Measurements from ENCODE around the gene MRPL47.
"Not testable (repeated sequence)": the region's sequence is repeated elsewhere in the genome, so short reads cannot be mapped to it uniquely, and the experiment has no call there.

MRPL47 gene

DNA sequence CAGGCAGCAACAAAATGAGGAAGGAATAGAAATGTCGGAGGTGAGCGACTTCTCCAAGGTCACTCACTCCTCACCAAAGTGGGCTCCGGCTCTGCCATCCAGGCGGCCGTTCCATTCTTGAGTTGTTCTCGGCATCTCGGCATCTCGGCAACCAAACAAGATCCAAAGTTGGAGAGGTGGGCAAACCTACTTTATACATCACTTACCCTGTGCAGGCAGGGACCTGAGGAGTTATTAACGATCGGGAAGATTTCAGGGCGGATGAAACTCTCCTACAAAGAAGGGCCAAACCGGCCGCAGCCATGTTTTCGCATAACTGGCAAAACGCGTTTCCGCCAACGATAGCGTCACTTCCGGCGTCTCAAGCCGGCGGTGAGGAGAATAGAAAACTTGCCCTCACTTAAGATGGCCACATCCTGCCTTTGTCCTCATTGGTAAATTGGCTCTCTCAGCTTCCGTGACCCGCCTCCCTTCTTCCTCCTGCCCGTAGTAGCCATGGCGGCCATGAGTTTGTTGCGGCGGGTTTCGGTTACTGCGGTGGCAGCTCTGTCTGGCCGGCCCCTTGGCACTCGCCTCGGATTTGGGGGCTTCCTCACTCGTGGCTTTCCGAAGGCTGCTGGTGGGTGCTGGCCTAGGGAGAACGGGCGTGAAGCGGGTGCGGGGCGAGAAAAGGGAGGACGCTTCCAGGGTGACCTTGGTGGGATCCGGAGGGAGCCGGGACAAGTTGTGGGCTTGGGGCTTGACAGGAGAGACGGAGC, at the start of gene MRPL47, which contains the start of gene NDUFB5:
Gene MRPL47, minus strand, starts transcription at position 318 of the 758 bp plus-strand sequence. Its CDS starts 14 bp downstream, at position 304.
Gene NDUFB5, plus strand, starts transcription at position 474 of the 758 bp plus-strand sequence. Its CDS starts 22 bp downstream, at position 496.
- peak; percentile 80 to 87 (median 83) for DNase-seq (ENCODE audit: low read depth in 3 of 3)

DNA sequence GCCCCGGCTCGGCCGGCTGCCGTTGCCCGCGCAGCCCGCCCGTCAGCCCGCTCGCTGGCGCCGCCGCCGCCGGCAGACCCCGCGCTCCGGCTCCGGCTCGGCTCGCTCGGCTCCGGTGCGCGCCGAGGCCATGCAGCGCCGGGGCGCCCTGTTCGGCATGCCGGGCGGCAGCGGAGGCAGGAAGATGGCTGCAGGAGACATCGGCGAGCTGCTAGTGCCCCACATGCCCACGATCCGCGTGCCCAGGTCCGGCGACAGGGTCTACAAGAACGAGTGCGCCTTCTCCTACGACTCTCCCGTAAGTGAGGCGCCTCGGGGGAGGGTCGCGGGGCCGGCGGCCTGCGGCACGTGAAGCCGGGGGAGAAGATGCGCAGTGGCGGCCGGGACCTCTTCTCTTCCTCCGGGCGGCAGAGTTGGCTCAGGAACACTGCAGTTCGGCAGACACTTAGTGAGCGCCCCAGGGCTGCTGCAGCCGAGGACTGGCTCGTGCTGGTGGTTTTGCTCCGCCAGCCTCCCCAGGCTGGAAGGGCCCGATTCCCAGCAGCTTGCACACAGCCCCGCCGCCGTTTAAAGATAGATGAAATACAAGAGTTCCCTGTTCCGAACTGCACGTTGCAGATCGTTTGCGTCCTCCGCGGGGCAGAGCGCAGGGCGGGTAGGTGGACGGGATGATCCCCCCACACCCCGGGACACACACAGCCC, 48.8 kb upstream of the MRPL47 start:
- peak; percentile 38 to 50 (median 46) for DNase-seq (ENCODE audit: low read depth in 3 of 3)

DNA sequence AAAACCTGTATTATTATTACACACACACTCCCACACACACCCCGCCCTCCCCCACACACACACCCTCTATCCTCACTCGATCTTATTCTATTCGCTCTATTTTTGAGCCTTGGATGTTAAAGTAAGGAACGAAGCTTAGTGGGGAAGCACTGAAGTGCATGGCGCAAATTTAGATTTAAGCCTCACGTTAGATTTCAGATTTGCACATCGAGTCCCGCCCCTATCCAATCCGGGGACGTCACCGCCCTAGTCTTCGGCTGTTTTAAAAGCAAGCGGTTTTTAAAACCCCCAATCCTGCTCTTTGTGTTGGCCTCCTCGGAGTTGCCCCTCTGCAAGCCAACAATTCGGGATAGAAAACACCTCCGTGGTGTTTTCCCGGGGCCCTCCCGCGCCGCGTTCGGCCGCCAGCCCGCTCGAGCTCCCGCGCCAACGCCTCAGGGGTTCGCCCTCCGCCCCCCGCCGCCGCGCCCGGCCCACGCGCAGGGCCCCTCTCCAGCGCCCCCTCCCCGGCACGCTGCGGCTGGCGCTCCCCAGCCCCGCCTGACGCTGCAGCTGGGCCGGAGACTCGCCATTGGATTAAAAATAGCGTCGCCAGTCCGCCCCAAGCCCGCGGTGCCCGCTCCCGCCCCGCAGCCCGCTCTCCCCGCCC, 48.1 kb upstream of the MRPL47 start, which contains the start of gene USP13:
Gene USP13, plus strand, starts transcription at position 594 of the 649 bp plus-strand sequence. CDS start 186 bp downstream, outside the sequence.
- peak in 1 of 3 donors; percentile 47 for DNase-seq (ENCODE audit: low read depth in 3 of 3)

DNA sequence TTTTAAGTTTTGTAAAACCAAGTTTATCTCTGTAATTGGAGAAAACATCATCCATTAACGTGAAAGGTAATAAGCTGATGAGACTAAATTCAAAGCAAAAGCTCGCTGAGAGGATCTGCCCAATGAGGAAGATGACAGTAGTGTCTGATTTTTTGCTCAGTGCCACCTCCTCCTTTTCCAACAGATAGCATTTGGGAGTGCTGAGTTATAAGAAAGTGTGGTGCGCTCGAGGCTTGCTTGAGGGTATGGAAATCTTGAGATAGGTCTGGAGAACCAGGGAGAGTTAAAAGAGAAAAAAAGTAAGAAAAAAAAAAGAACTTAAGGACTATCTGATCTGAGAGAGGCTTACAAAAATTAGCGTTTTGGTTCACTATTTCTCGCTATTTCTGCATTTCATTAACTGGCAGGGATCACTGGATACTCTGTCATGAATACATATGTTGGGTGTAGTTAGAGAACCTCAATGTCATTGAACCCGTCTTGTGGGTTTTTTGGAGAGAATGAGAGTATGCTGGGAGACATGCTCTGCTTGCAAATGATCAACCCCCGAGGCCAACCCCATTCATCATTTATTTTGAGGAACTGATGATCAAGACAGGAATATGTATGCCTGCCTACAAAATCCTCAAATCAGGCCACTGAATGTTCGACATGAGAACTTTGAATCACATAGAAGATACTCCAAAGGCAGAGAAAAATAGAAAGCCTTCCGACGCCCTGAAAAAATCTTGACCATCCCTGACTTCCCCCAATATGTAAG, 47.4 kb upstream of the MRPL47 start:
- DNase-seq (ENCODE audit: low read depth in 3 of 3) = no peak

DNA sequence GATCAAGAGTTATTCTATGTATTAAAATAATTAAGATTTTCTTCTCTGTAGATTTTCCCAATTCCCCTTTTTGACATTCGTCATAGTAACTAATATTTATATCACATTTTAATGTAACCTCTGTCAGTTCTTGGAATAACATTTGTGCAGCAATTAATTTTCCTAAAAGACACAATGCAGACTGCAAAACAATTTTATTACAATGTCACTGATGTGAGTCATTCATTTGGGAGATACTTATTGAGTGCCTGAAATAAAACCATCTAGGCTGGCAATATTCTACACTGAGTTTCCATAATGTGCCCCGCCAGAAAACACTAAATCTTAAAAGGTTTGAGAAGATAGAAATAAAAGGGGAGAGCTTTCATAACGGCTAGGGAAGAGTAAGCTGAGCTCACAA, 41.7 kb upstream of the MRPL47 start:
- DNase-seq (ENCODE audit: low read depth in 3 of 3) = no peak

DNA sequence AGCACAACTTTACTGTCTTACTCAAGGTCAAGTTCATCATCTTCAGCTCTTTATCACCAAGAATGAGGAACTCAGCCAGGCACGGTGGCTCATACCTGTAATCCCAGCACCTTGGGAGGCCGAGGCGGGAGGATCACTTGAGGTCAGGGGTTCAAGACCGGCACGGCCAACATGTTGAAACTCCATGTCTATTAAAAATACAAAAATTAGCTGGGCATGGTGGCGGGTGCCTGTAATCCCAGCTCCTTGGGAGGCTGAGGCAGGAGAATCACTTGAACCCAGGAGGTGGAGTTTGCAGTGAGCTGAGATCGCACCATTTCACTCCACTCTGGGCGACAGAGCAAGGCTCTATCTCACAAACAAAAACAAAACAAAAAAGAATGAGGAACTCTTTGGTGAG, 39.4 kb upstream of the MRPL47 start:
- not testable (repeated sequence) for DNase-seq (ENCODE audit: low read depth in 3 of 3)

DNA sequence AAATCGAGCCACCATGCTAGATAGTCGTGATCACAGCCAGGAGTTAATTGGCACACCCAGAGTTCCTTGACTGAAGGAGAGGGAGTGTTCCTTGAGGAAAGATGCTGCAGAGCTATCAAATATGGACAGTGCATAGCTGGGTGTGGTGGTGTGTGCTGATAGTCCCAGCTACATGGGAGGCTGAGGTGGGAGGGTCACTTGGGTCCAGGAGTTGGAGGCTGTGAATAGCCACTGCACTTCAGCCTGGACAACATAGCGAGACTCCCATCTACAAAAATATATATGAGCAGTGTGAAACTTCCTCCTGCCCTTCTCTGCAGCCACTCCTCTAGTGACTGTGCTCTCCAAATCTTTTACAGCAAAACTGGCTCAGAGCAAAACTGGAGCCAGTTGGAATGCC, 38.4 kb upstream of the MRPL47 start:
- no peak for DNase-seq (ENCODE audit: low read depth in 3 of 3)

DNA sequence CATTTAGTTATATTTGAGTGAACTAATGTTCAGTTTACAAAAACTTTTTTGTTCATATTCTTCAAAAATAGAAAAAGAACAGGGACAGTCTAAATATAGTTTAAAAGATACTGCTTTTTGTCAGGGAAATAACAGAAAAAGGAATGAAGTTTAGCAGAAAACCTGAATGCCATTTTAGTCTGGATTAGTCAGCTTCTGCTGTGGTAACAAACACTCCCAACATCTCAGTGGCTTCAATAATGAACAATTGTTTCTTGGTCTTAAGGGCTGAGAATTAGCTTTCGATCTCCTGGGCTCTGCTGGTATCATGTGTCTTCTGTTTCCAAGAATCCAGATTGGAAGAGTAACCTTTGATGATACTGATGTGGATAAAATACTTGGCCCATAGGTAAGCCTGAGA, 36.0 kb upstream of the MRPL47 start:
- no peak for DNase-seq (ENCODE audit: low read depth in 3 of 3)

DNA sequence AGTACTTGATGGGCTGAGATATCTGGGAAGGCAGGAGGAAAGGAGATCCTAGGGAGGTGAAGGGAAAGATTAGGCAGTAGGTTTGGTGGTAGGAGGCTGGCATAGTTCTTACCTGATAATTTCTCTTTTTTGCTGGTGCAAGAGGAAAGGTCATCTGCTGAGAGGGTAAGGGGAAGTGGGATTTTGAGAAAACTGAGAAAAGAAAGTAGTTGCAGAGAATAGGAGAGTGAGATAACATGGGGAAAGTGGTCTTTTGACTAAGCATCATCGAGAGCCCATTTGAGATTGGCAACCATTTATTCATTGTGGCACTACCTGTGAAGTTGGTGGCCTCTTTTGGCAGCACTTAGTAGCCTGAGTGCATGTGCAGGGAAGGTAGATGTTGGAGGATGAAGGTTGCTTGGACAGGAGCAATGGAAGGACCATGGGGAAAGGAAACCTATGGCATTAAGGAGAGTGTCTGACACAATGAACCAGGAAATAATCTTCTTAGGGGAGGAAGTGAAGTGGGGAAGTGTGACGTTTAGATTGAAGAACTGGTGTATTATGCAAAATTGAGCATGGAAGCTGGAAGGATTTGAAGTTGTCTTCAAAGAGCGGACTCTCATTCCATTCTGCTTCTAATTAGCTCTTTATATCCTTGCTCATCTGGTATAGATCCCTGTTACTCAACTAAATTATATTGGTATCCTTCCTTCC, 26.5 kb upstream of the MRPL47 start:
- no peak for DNase-seq (ENCODE audit: low read depth in 3 of 3)

DNA sequence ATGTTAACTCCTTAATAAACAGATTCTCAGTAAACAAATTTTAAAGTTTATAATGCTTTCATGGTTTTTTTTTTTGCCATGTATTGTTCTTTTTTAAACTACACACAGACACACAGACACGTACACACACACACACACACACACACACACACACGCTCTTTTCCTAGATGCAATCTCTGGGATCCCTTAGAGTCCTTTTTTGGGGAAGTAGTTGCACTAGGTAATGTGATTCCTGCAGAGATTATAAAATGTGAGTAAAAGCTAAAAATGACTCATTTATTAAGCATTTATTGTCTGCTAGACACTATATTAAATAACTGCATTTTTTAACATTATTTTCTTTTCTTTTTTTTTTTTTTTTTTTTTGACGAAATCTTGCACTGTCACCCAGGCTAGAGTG, 20.0 kb upstream of the MRPL47 start:
- DNase-seq (ENCODE audit: low read depth in 3 of 3) = no peak

DNA sequence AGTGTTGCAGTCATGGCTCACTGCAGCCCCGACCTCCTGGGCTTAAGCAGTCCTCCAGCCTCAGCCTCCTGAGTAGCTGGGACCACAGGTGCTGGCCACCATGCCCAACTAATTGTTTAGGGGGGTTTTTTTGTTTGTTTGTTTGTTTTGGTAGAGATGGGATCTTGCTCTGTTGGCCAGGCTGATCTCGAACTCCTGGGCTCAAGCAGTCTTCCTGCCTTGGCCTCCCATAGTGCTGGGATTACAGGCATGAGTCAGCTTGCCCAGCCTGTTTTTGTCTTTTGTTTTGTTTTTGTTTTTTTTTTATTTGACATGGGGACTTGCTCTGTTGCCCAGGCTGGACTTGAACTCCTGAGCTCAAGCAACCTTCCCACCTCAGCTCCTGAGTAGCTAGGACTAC, 17.6 kb upstream of the MRPL47 start:
- DNase-seq (ENCODE audit: low read depth in 3 of 3) = no peak

DNA sequence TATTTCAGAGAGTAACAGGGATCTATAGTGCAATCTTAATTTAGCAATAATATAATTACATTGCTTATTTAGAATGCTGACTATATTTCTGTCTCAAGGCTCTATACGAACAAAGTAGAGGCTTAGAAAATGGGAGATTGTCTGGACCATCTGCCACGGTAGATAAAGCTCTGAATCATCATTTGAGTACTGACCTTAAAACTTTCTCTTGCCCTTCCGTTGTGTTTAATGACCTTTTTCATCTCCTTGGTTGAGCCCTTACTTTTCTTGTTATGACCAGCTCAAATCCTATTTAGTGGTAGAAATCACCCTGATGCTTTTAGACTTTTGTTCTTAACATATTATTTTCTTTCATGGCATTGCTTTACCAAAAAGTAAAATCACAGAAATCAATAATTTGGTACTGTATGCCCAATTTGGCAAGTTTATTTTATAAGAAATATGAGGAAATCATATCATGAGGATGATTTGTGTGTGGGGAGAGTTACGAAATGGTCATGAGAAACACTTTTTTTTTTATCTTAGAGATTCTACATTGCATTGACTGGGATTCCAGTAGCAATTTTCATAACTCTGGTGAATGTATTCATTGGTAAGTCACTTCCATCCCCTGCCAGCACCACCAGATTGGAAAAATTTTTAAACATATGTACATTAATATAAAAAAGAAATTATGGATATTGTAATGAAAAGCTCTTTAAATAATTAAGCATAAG, 11.2 kb upstream of the MRPL47 start:
- DNase-seq (ENCODE audit: low read depth in 3 of 3) = no peak

DNA sequence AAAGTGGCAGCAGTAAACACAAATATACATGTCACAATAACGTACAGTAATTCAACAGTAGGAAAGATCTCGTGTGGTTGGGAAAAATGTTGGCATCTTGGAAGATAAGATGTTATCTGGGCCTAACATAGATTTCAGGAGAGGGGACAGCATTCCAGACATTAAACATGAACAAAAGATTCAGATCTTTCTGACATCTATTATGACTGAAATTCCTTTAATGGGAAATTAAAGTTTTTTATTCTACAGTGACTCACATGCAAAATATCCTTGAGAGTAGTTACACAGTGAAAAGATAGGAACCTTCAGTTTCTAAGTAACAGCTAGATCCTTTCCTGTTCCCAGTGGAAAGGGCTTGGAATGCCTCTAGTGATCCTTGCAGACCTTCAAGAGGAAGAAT, 9.4 kb upstream of the MRPL47 start:
- no peak for DNase-seq (ENCODE audit: low read depth in 3 of 3)

DNA sequence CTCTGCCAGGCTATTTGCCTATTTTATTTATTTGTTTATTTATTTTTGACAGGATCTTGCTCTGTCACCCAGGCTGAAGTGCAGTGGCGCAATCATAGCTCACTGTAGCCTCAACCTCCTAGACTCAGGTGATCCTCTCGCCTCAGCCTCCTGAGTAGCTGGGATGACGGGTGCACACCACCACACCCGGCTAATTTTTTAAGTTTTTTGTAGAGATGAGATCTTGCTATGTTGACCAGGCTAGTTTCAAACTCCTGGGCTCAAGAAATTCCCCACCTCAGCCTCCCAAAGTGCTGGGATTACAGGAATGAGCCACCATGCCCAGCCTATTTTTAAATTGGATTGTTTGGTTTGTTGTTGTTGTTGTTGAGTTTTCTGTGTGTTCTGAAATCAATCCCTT, 5.6 kb upstream of the MRPL47 start:
- no peak for DNase-seq (ENCODE audit: low read depth in 3 of 3)

DNA sequence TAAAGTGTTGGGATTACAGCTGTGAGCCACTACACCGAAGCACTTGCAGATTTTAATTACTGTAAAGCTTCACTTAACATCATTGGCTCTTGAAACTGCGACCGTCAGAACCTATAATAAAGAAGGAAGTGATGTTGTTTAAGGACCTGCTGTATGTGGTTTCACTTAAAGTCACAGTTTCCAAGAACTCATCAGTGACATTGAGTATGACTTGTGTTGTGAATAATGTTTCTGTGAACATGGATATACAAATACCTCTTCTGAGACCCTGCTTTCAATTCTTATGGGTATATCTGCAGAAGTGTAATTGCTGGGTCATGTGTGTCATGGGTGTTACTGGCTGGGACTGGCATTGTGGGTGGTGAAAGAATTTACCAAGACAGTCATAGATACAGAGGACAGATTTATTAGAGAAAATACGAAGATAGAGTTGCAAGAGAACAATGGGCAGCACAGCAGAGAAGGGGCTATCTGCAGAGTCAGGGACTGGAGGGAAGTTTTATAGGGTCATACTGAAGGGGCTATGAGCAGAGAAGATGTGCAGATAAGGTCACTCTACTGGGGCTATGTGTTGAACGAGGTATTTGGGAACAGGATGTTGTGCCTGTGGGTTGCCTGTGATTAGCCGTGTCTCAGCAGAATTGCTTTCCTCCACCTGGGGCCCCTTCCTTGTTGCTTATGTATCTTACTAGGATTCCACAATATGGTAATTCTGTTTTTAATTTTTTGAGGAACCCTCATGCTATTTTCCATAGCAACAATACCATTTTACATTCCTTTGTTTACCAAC, 4.7 kb upstream of the MRPL47 start:
- peak in 1 of 3 donors; percentile 7 for DNase-seq (ENCODE audit: low read depth in 3 of 3)

DNA sequence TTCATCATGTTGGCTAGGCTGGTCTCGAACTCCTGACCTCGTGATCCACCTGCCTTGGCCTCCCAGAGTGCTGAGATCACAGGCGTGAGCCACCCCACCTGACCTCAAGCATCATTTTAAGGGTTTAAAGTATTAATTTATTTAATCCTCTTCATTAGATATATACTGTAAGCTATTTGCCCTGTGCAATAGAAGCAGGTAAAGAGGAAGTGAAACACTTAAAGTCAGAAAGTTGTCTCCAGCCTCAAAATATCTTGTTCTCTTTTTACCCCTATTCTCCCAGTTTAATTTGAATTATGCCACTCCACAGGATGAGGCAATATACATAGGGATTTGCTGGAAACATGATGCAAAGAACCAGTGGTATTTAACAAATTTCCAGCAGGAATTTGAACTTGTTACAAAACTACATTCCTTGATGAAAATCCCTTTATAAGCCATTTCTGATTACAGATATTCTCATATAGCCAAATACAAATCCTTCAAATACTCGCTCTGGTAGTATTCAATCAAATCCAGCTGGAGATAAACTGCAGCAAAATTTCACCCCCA, 2.2 kb upstream of the MRPL47 start:
- DNase-seq (ENCODE audit: low read depth in 3 of 3) = no peak

DNA sequence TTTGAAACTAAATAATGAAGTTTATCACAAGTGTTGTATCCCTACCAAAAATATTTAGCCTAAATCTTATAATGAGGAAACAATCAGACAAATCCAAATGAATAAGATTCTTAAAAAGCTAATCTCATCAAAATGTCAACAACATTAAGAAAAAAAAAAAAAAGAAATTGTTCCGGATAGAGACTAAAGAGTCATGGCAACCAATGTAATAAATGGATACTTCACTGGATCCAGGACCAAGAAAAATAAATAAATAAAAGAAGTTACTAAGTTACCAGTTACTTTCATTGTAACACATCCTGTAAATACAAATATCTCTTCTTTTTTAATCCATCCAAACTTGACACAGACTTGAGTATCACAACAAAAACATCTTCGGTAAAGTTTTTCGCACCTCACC, 607 bp downstream of the MRPL47 start:
- no peak for DNase-seq (ENCODE audit: low read depth in 3 of 3)

DNA sequence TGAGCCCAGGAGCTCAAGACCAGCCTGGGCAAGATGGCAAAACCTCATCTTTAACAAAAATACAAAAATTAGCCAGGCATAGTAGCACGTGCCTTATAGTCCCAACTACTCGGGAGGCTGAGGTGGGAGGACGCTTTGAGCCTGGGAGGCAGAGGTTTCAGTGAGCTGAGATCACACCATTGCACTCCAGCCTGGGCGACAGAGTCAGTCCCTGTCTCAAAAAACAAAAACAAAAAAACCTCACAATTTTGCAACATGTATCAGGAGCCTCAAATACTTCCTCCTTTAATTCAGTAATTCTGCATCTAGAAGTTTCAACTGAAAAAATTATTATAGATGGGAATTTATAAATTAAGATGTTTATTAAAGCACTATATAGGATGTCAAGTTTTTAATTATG, 1.1 kb downstream of the MRPL47 start:
- no peak for DNase-seq (ENCODE audit: low read depth in 3 of 3)

DNA sequence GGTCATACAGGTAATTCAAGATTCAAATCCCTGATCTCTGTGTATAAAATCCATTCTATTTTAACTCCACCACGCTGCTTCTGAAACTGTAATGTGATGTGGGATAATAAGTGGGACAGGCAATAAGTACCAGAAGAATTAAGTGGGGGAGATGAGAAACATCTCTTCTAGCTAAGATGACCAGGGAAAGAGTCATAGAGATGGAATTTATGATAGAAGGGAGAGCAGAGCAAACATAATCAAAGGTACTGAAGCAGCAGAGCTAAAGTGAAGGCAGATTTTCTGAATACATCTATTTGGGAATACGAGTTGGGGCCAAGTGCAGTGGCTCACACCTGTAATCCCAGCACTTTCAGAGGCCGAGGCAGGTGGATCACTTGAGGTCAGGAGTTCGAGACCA, 4.9 kb downstream of the MRPL47 start:
- no peak for DNase-seq (ENCODE audit: low read depth in 3 of 3)

All from stimulated activated CD4-positive, alpha-beta T cell treated with anti-CD3 and anti-CD28 coated beads, TNF-alpha, amount 100 ng/mL, for 48 hours (primary cell).